HEK293T (cell line): ENCODE results near the gene PCDHGA2.
"Not testable (repeated sequence)": the region's sequence is repeated elsewhere in the genome, so short reads cannot be mapped to it uniquely, and the experiment has no call there.

Source experiments
- BHLHE40 ChIP-seq: fragments of 450-650 bp; IDR thresholded peaks from 2 replicates; pipeline ENCODE4 v1.6.1; 2016; ENCODE audit warnings: mild to moderate bottlenecking, moderate library complexity, borderline replicate concordance
- CTBP1 ChIP-seq: fragments of 450-650 bp; IDR thresholded peaks from 2 replicates; pipeline ENCODE4 v1.6.1; 2016; ENCODE audit warnings: borderline replicate concordance
- ELF4 ChIP-seq: fragments of 450-650 bp; IDR thresholded peaks from 2 replicates; pipeline ENCODE4 v1.6.1; 2017; ENCODE audit warnings: antibody characterized with exemption
- FOXA1 ChIP-seq: fragments of 450-650 bp; IDR thresholded peaks from 2 replicates; pipeline ENCODE4 v1.6.1; 2016; ENCODE audit warnings: mild to moderate bottlenecking
- FOXM1 ChIP-seq: fragments of 450-650 bp; IDR thresholded peaks from 2 replicates; pipeline ENCODE4 v1.6.1; 2017; ENCODE audit warnings: mild to moderate bottlenecking, borderline replicate concordance
- L3MBTL2 ChIP-seq: fragments of 450-650 bp; conservative IDR thresholded peaks from 2 replicates; pipeline ENCODE4 v1.6.1; 2016; ENCODE audit warnings: mild to moderate bottlenecking
- LEF1 ChIP-seq: fragments of 450-650 bp; IDR thresholded peaks from 2 replicates; pipeline ENCODE4 v1.6.1; 2017; ENCODE audit warnings: mild to moderate bottlenecking, borderline replicate concordance
- SP1 ChIP-seq: fragments of 450-650 bp; IDR thresholded peaks from 2 replicates; pipeline ENCODE4 v1.6.1; 2017
- SUZ12 ChIP-seq: fragments of 450-650 bp; IDR thresholded peaks from 2 replicates; pipeline ENCODE4 v1.6.1; 2016; ENCODE audit warnings: mild to moderate bottlenecking
- ZNF384 ChIP-seq: fragments of 450-650 bp; IDR thresholded peaks from 2 replicates; pipeline ENCODE4 v1.6.1; 2016

DNA sequence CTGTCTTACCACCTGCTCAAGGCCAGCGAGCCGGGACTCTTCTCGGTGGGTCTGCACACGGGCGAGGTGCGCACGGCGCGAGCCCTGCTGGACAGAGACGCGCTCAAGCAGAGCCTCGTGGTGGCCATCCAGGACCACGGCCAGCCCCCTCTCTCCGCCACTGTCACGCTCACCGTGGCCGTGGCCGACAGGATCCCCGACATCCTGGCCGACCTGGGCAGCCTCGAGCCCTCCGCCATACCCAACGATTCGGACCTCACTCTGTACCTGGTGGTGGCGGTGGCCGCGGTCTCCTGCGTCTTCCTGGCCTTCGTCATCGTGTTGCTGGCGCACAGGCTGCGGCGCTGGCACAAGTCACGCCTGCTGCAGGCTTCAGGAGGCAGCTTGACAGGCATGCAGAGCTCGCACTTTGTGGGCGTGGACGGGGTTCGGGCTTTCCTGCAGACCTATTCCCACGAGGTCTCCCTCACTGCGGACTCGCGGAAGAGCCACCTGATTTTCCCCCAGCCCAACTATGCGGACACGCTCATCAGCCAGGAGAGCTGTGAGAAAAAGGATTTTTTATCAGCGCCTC is 2.3 kb downstream of the PCDHGA2 start:
- TF ChIP-seq LEF1, FOXA1, CTBP1, BHLHE40, FOXM1, ELF4, ZNF384, SUZ12, L3MBTL2, SP1: not testable (repeated sequence)
